ENCODE measurements around the gene ATF6B. TPM values are rescaled to one million over a fixed set of nuclear protein-coding genes. Genes with fewer than 3 reads are reported as not detected.

ATF6B gene
- total and polyA plus RNA-seq, 2 of the 8 experiments (the other 6 are each of a cell fraction or from before 2014, with no cell fraction given), result 38.1 to 42.2 TPM

DNA sequence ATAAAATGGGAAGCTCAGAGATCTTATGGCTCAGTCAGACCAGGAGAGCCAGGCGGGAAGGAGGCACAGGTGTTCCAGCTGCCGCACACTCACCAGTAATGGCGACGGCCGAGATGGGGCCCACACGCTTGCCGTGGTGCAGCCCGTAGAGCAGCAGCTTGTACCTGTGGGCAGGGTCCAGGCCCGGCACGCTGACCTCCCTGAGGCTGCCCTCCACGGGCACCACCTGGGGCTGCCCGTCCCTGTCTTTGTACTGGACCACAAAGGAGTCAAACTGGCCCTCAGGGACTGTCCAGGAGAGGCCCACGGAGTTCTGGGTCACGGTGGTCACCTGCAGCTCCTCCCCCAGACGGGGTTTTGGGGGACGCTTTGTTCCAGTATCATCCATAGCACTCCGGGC is 58.6 kb downstream of the ATF6B start:
- no peak overlapping the region for H3K9ac ChIP-seq (replicated peaks in 1 of 4; ENCODE audit: extremely low read depth in 1 of 4, low read depth in 3 of 4, low read length in 3 of 4)
- DNase-seq (ENCODE audit: low read depth in 1 of 2, low spot score in 2 of 2), result no peak
- H3K4me1 ChIP-seq (replicated peaks in 1 of 4; ENCODE audit: control insufficient read depth in 3 of 4, insufficient read depth in 4 of 4, low read length in 3 of 4), result peaks cover 0 to 8% (median 5%) of the 10 kb centered on the region in 4 experiments; a peak in 6 of 7 replicates
- H2BK20ac ChIP-seq (ENCODE audit: low read length), result no peak overlapping the region
- CTCF ChIA-PET (ENCODE audit: partially characterized antibody), result interaction anchor here (1.0 to 2.6 kb wide), 4 partner anchors 13 to 98 kb away, joined by 3 to 13 read pairs (median 3); no protein-coding TSS in a partner anchor
- no peaks in the 10 kb centered on the region for H3K36me3 ChIP-seq (ENCODE audit: control insufficient read depth in 2 of 4, insufficient read depth in 4 of 4, low read length in 3 of 4)
- no peaks in the 10 kb centered on the region for H3K79me1 ChIP-seq (ENCODE audit: low read depth, low read length)
- H4K91ac ChIP-seq (replicated peaks; ENCODE audit: insufficient read length, low read length), result no peak overlapping the region
- H4K5ac ChIP-seq (ENCODE audit: insufficient read length, low read depth, low read length), result no peak overlapping the region
- H3K4me2 ChIP-seq (ENCODE audit: insufficient read depth in 1 of 2, low read depth in 2 of 2, low read length in 2 of 2), result no peak overlapping the region
- H2BK120ac ChIP-seq (replicated peaks; ENCODE audit: low read depth, low read length), result no peak overlapping the region
- no peak overlapping the region for H3K56ac ChIP-seq (replicated peaks; ENCODE audit: insufficient read length, low read depth, low read length)
- no peak overlapping the region for H2BK12ac ChIP-seq (ENCODE audit: low read depth, low read length)
- H3K79me2 ChIP-seq (ENCODE audit: control insufficient read depth in 1 of 2, insufficient read depth in 2 of 2, low read length in 2 of 2), result no peaks in the 10 kb centered on the region
- no peak overlapping the region for H3K18ac ChIP-seq (ENCODE audit: extremely low read depth, low read length)
- no peak overlapping the region for H2BK15ac ChIP-seq (ENCODE audit: low read length)
- H4K20me1 ChIP-seq (replicated peaks in 1 of 2; ENCODE audit: control insufficient read depth in 1 of 2, insufficient read depth in 2 of 2, low read length in 2 of 2), result no peaks in the 10 kb centered on the region
- no peak overlapping the region for H3K23ac ChIP-seq (ENCODE audit: insufficient read length)
- no peaks in the 10 kb centered on the region; a peak in 1 of 7 replicates for H3K27me3 ChIP-seq (replicated peaks in 1 of 4; ENCODE audit: control insufficient read depth in 3 of 4, extremely low read depth in 1 of 4, insufficient read depth in 3 of 4, low read length in 3 of 4)
- H3K27ac ChIP-seq (ENCODE audit: low read depth, low read length), result no peak overlapping the region
- H3K4me3 ChIP-seq (ENCODE audit: extremely low read depth in 1 of 4, insufficient read depth in 2 of 4, low read depth in 3 of 4, low read length in 4 of 4), result no peak overlapping the region
- no peak for FAIRE-seq
- no peak overlapping the region for H4K8ac ChIP-seq (ENCODE audit: extremely low read depth, insufficient read depth, low read length)
- H3K14ac ChIP-seq (ENCODE audit: insufficient read length), result no peak overlapping the region
- 89% methylated on average over 17 of the region's 17 CpGs; no CpG with 5 or more reads in 1 of the 2 experiments for WGBS, 2 experiments (ENCODE audit: extremely low coverage in 1 of 2, insufficient coverage in 1 of 2, insufficient read length in 1 of 2, insufficient replicate concordance in 2 of 2, low coverage in 1 of 2, low lambda C conversion rate in 2 of 2, missing lambda C conversion rate in 1 of 2)
- H3K4ac ChIP-seq (replicated peaks; ENCODE audit: insufficient read length, low read depth, low read length), result no peak overlapping the region
- H2BK5ac ChIP-seq (ENCODE audit: low read depth, low read length), result no peak overlapping the region
- H2AFZ ChIP-seq (ENCODE audit: low read length), result no peak overlapping the region
- POLR2A ChIA-PET (ENCODE audit: partially characterized antibody), result no interaction called here
- H2AK5ac ChIP-seq (ENCODE audit: low read depth, low read length), result no peak overlapping the region
- no peaks in the 10 kb centered on the region for H3K9me3 ChIP-seq (ENCODE audit: insufficient read depth in 2 of 2, low read depth in 1 of 2, low read length in 1 of 2)
- H3K23me2 ChIP-seq (ENCODE audit: low read depth, low read length), result no peaks in the 10 kb centered on the region
- no peak for TF ChIP-seq KDM1A (IDR thresholded peaks at IDR 0.05; ENCODE audit: borderline replicate concordance, low read length)
- no peak for TF ChIP-seq TAF1 (IDR thresholded peaks at IDR 0.05; ENCODE audit: low read depth, low read length)
- TF ChIP-seq POU5F1 (IDR thresholded peaks at IDR 0.05; ENCODE audit: low read depth, low read length), result no peak
- TF ChIP-seq RNF2 (IDR thresholded peaks at IDR 0.05; ENCODE audit: borderline replicate concordance, low read depth, low read length, missing control alignments, poor library complexity, severe bottlenecking), result no peak
- TF ChIP-seq, protein P1, sequence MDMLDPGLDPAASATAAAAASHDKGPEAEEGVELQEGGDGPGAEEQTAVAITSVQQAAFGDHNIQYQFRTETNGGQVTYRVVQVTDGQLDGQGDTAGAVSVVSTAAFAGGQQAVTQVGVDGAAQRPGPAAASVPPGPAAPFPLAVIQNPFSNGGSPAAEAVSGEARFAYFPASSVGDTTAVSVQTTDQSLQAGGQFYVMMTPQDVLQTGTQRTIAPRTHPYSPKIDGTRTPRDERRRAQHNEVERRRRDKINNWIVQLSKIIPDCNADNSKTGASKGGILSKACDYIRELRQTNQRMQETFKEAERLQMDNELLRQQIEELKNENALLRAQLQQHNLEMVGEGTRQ (IDR thresholded peaks at IDR 0.05; ENCODE audit: low read length), result no peak
- no peak for TF ChIP-seq RAD21 (IDR thresholded peaks at IDR 0.05 in 1 of 2, conservative IDR thresholded peaks at IDR 0.05 in 1 of 2; ENCODE audit: low read depth in 2 of 2, low read length in 2 of 2)
- TF ChIP-seq POLR2A (IDR thresholded peaks at IDR 0.05; ENCODE audit: control extremely low read depth in 1 of 2, low read depth in 2 of 2, low read length in 2 of 2), result no peak
- no peak for TF ChIP-seq TBP (IDR thresholded peaks at IDR 0.05; ENCODE audit: low read depth, low read length)
- no peak for TF ChIP-seq KDM4A (IDR thresholded peaks at IDR 0.05; ENCODE audit: low read depth, low read length, severe bottlenecking)
- no peak for TF ChIP-seq JUND (IDR thresholded peaks at IDR 0.05; ENCODE audit: low read length)
- TF ChIP-seq EGR1 (IDR thresholded peaks at IDR 0.05; ENCODE audit: borderline replicate concordance, low read depth, low read length), result no peak
- no peak for TF ChIP-seq TEAD4 (IDR thresholded peaks at IDR 0.05; ENCODE audit: low read depth, low read length)
- TF ChIP-seq SIN3A (conservative IDR thresholded peaks at IDR 0.05 in 1 of 2, IDR thresholded peaks at IDR 0.05 in 1 of 2; ENCODE audit: low read depth in 1 of 2, low read length in 2 of 2), result no peak

All from H1 (cell line).